ENCODE measurements around the gene PPP1R13L.
A peak's percentile ranks its signal among the peaks of the same experiment; 100 is the strongest.
"Not testable (repeated sequence)": the region's sequence is repeated elsewhere in the genome, so short reads cannot be mapped to it uniquely, and the experiment has no call there.

The PPP1R13L gene

GRCh38 chr19:45342911-45343310 is 62.0 kb downstream of the PPP1R13L start:
- DNase-seq: no peak

GRCh38 chr19:45340899-45341453 is 63.9 kb downstream of the PPP1R13L start:
- no peak for DNase-seq

- DNase-seq: peak; percentile 68
Measured at GRCh38 chr19:45340232-45340898, 64.5 kb downstream of the PPP1R13L start, which contains the start of gene KLC3. TSS of gene KLC3 (plus strand) at chr19:45340750. CDS start at chr19:45345542, 4,792 bp downstream.

- no peak for DNase-seq
Measured at GRCh38 chr19:45339629-45340028, 65.2 kb downstream of the PPP1R13L start.

- DNase-seq: no peak
Measured at GRCh38 chr19:45336696-45337251, 68.1 kb downstream of the PPP1R13L start.

GRCh38 chr19:45334881-45335280 is 70.0 kb downstream of the PPP1R13L start:
- not testable (repeated sequence) for DNase-seq

GRCh38 chr19:45333609-45334303 is 71.1 kb downstream of the PPP1R13L start:
- DNase-seq: no peak

- no peak for DNase-seq
Measured at GRCh38 chr19:45331411-45331810, 73.5 kb downstream of the PPP1R13L start.

Data from activated CD8-positive, alpha-beta memory T cell treated with anti-CD3 and anti-CD28 coated beads for 24 hours (primary cell).